ENCODE data around the gene MARCHF6.
"Not testable (repeated sequence)": the region's sequence is repeated elsewhere in the genome, so short reads cannot be mapped to it uniquely, and the experiment has no call there.

GRCh38 chr5:10371369-10371768 is 17.9 kb downstream of the MARCHF6 start:
- TF ChIP-seq CTCF (IDR thresholded peaks at IDR 0.05; ENCODE audit: poor library complexity); EZH2 (IDR thresholded peaks at IDR 0.05; ENCODE audit: borderline replicate concordance): not testable (repeated sequence)

All from hepatocyte (in vitro differentiated cells).